ENCODE data around the gene SCARB1.

Gene SCARB1

GRCh38 chr12:124842800-124843510 lies 20.7 kb downstream of the SCARB1 start:
- DNase-seq (ENCODE audit: low read depth) = no peak

- DNase-seq (ENCODE audit: low read depth) = no peak
Measured at GRCh38 chr12:124842073-124842749, 21.5 kb downstream of the SCARB1 start.

- no peak for DNase-seq (ENCODE audit: low read depth)
Measured at GRCh38 chr12:124841558-124841945, 22.1 kb downstream of the SCARB1 start.

- no peak for DNase-seq (ENCODE audit: low read depth)
Measured at GRCh38 chr12:124837958-124838803, 25.5 kb downstream of the SCARB1 start.

- DNase-seq (ENCODE audit: low read depth) = no peak
Measured at GRCh38 chr12:124837249-124837897, 26.3 kb downstream of the SCARB1 start.

GRCh38 chr12:124836759-124837158 lies 26.9 kb downstream of the SCARB1 start:
- no peak for DNase-seq (ENCODE audit: low read depth)

- no peak for DNase-seq (ENCODE audit: low read depth)
Measured at GRCh38 chr12:124835656-124836410, 27.8 kb downstream of the SCARB1 start.

GRCh38 chr12:124834822-124835221 lies 28.8 kb downstream of the SCARB1 start:
- no peak for DNase-seq (ENCODE audit: low read depth)

GRCh38 chr12:124833693-124834122 lies 30.0 kb downstream of the SCARB1 start:
- DNase-seq (ENCODE audit: low read depth) = no peak

- no peak for DNase-seq (ENCODE audit: low read depth)
Measured at GRCh38 chr12:124832856-124833255, 30.8 kb downstream of the SCARB1 start.

- no peak for DNase-seq (ENCODE audit: low read depth)
Measured at GRCh38 chr12:124831590-124831989, 32.1 kb downstream of the SCARB1 start.

- no peak for DNase-seq (ENCODE audit: low read depth)
Measured at GRCh38 chr12:124830306-124830705, 33.4 kb downstream of the SCARB1 start.

- no peak for DNase-seq (ENCODE audit: low read depth)
Measured at GRCh38 chr12:124829708-124830304, 33.9 kb downstream of the SCARB1 start.

GRCh38 chr12:124829008-124829707 lies 34.5 kb downstream of the SCARB1 start:
- DNase-seq (ENCODE audit: low read depth) = no peak

- DNase-seq (ENCODE audit: low read depth) = no peak
Measured at GRCh38 chr12:124828264-124829007, 35.2 kb downstream of the SCARB1 start.

GRCh38 chr12:124827588-124828184 lies 36.0 kb downstream of the SCARB1 start:
- no peak for DNase-seq (ENCODE audit: low read depth)

GRCh38 chr12:124824195-124824594 lies 39.5 kb downstream of the SCARB1 start:
- DNase-seq (ENCODE audit: low read depth) = no peak

- no peak for DNase-seq (ENCODE audit: low read depth)
Measured at GRCh38 chr12:124823272-124823970, 40.2 kb downstream of the SCARB1 start.

GRCh38 chr12:124822218-124822617 lies 41.4 kb downstream of the SCARB1 start:
- DNase-seq (ENCODE audit: low read depth) = no peak
